ENCODE data around the gene WASF2.
"Not testable (repeated sequence)": the region's sequence is repeated elsewhere in the genome, so short reads cannot be mapped to it uniquely, and the experiment has no call there.

WASF2 gene

GRCh38 chr1:27504588-27505419 lies 14.8 kb upstream of the WASF2 start:
- peak; percentile 77 for DNase-seq (ENCODE audit: low read depth)
- no peak overlapping the region for H3K4me3 ChIP-seq (ENCODE audit: low read length)
- no peak for TF ChIP-seq CTCF (conservative IDR thresholded peaks at IDR 0.05; ENCODE audit: low read length)

- TF ChIP-seq CTCF (conservative IDR thresholded peaks at IDR 0.05; ENCODE audit: low read length): no peak
- DNase-seq (ENCODE audit: low read depth): peak; percentile 71
- H3K4me3 ChIP-seq (ENCODE audit: low read length): peak overlapping the region; percentile 26
Observed at GRCh38 chr1:27503844-27504587, 14.0 kb upstream of the WASF2 start.

GRCh38 chr1:27503033-27503432 lies 13.1 kb upstream of the WASF2 start:
- DNase-seq (ENCODE audit: low read depth): no peak
- H3K4me3 ChIP-seq (ENCODE audit: low read length): no peak overlapping the region
- TF ChIP-seq CTCF (conservative IDR thresholded peaks at IDR 0.05; ENCODE audit: low read length): no peak

- DNase-seq (ENCODE audit: low read depth); H3K4me3 ChIP-seq (ENCODE audit: low read length): not testable (repeated sequence)
Observed at GRCh38 chr1:27501159-27501558, 11.2 kb upstream of the WASF2 start.

GRCh38 chr1:27499142-27499541 lies 9.2 kb upstream of the WASF2 start:
- no peak for DNase-seq (ENCODE audit: low read depth)
- H3K4me3 ChIP-seq (ENCODE audit: low read length): no peak overlapping the region
- no peak for TF ChIP-seq CTCF (conservative IDR thresholded peaks at IDR 0.05; ENCODE audit: low read length)

GRCh38 chr1:27496604-27497155 lies 6.7 kb upstream of the WASF2 start:
- peak; percentile 51 for DNase-seq (ENCODE audit: low read depth)
- no peak overlapping the region for H3K4me3 ChIP-seq (ENCODE audit: low read length)
- TF ChIP-seq CTCF (conservative IDR thresholded peaks at IDR 0.05; ENCODE audit: low read length): peak; percentile 58

GRCh38 chr1:27492796-27493195 lies 2.8 kb upstream of the WASF2 start:
- TF ChIP-seq CTCF (conservative IDR thresholded peaks at IDR 0.05; ENCODE audit: low read length): no peak
- no peak for DNase-seq (ENCODE audit: low read depth)
- H3K4me3 ChIP-seq (ENCODE audit: low read length): no peak overlapping the region
